Thyroid gland (tissue), 4 donors: ENCODE results near the gene MAGEA11. TPM values are rescaled to one million over a fixed set of nuclear protein-coding genes. Genes with fewer than 3 reads are reported as not detected.

Experiments
- DNase-seq, 2 donors: peaks; one replicate each; pipeline ENCODE4 v3.0.0-alpha.2; 2019
- H3K27ac ChIP-seq, 3 donors: fragments of 200-600 bp; sonication (generic); 1 replicate in 2 of 3; 2 replicates in 1 of 3; pipeline ENCODE4 v1.5.1; 2016 to 2019; ENCODE audit warnings: mild to moderate bottlenecking in 1 of 3, moderate library complexity in 1 of 3
- H3K27me3 ChIP-seq: fragments of 200-600 bp; sonication (generic); one replicate; pipeline ENCODE4 v1.5.1; 2019
- H3K36me3 ChIP-seq, 2 donors: fragments of 200-600 bp; sonication (generic); one replicate each; pipeline ENCODE4 v1.5.1; 2016 to 2019
- H3K4me1 ChIP-seq, 2 donors: fragments of 200-600 bp; sonication (generic); one replicate each; pipeline ENCODE4 v1.5.1; 2017 to 2019
- H3K4me3 ChIP-seq, 3 donors: fragments of 200-600 bp; sonication (generic); replicated peaks in 1 of 3; 1 replicate in 2 of 3; 2 replicates in 1 of 3; pipeline ENCODE4 v1.5.1; 2016; ENCODE audit warnings: mild to moderate bottlenecking in 1 of 3
- H3K9me3 ChIP-seq: fragments of 200-600 bp; sonication (generic); one replicate; pipeline ENCODE4 v1.5.1; 2017
- CTCF ChIP-seq, 6 experiments: fragments of 200-600 bp in 3 of 6; fragments of 450-650 bp in 3 of 6; sonication (generic) in 3 of 6; IDR thresholded peaks; one replicate each; pipeline ENCODE4 v1.5.1; 2016 to 2019; ENCODE audit warnings: antibody characterized with exemption in 6 of 6, mild to moderate bottlenecking in 2 of 6, inconsistent platforms in 1 of 6, moderate library complexity in 1 of 6
- POLR2A ChIP-seq, 2 donors: fragments of 450-650 bp; IDR thresholded peaks; one replicate each; pipeline ENCODE4 v1.6.1; 2017; ENCODE audit warnings: antibody characterized with exemption in 2 of 2, mild to moderate bottlenecking in 2 of 2, moderate library complexity in 1 of 2
- WGBS, 2 donors: methylation state at CpG; one replicate each; pipeline ENCODE4 v1.1.5; 2017; 5-methylcytosine and 5-hydroxymethylcytosine counted together
- intact Hi-C: fragments of 100-400 bp; cut with DNase I; formaldehyde crosslinking; loops from one replicate; pipeline ENCODE4 v1.15.1; 2023
- total RNA-seq, 4 donors: library from RNA; depleted of rRNA; stranded (reverse); fragments of >200 nt; gene quantifications; one replicate each; pipeline ENCODE4 v1.2.3, GENCODE V29; 2016

Gene MAGEA11
- total RNA-seq, 4 donors from 2014 or later = not detected

GRCh38 chrX:149699761-149700160 is 12.1 kb upstream of the MAGEA11 start:
- no peak for TF ChIP-seq POLR2A (IDR thresholded peaks at IDR 0.05)
- TF ChIP-seq CTCF (IDR thresholded peaks at IDR 0.05) = no peak
- Histone ChIP-seq H3K4me3 (no peak overlapping the region), H3K36me3 (no peaks in the 10 kb centered on the region), H3K27me3 (no peaks in the 10 kb centered on the region), H3K4me1 (no peaks in the 10 kb centered on the region), H3K27ac (no peak overlapping the region), H3K9me3 (no peaks in the 10 kb centered on the region)
- DNase-seq = no peak
- 82 to 88% methylated on average over 2 of the region's 2 CpGs for WGBS, 2 donors
- intact Hi-C loops = no loop called here

- no peaks in the 10 kb centered on the region for H3K9me3 ChIP-seq
- H3K4me1 ChIP-seq = no peaks in the 10 kb centered on the region
- no peak for DNase-seq
- no peak for TF ChIP-seq CTCF (IDR thresholded peaks at IDR 0.05)
- no peak for TF ChIP-seq POLR2A (IDR thresholded peaks at IDR 0.05)
- no peak overlapping the region for H3K4me3 ChIP-seq
- 80 to 93% methylated on average over 3 to 5 of the region's 5 CpGs for WGBS, 2 donors
- no peaks in the 10 kb centered on the region for H3K27me3 ChIP-seq
- H3K27ac ChIP-seq = no peak overlapping the region
- intact Hi-C loops = no loop called here
- no peaks in the 10 kb centered on the region for H3K36me3 ChIP-seq
Measured at GRCh38 chrX:149704664-149705063, 7.2 kb upstream of the MAGEA11 start.

GRCh38 chrX:149707147-149707901 is 4.5 kb upstream of the MAGEA11 start:
- DNase-seq = no peak
- Histone ChIP-seq H3K27ac (no peak overlapping the region), H3K4me3 (no peak overlapping the region), H3K27me3 (no peaks in the 10 kb centered on the region), H3K36me3 (no peaks in the 10 kb centered on the region), H3K9me3 (no peaks in the 10 kb centered on the region), H3K4me1 (no peaks in the 10 kb centered on the region)
- no peak for TF ChIP-seq POLR2A (IDR thresholded peaks at IDR 0.05)
- TF ChIP-seq CTCF (IDR thresholded peaks at IDR 0.05) = no peak
- intact Hi-C loops = no loop called here
- 91 to 94% methylated on average over 2 of the region's 2 CpGs for WGBS, 2 donors

GRCh38 chrX:149712831-149713230 is 971 bp downstream of the MAGEA11 start:
- no peak overlapping the region for H3K27ac ChIP-seq
- H3K4me1 ChIP-seq = no peaks in the 10 kb centered on the region
- no peak for DNase-seq
- TF ChIP-seq POLR2A (IDR thresholded peaks at IDR 0.05) = no peak
- no peak for TF ChIP-seq CTCF (IDR thresholded peaks at IDR 0.05)
- no peaks in the 10 kb centered on the region for H3K9me3 ChIP-seq
- no peak overlapping the region for H3K4me3 ChIP-seq
- no peaks in the 10 kb centered on the region for H3K36me3 ChIP-seq
- 100% methylated on average over 1 of the region's 5 CpGs; no CpG with 5 or more reads in 1 of the 2 donors for WGBS, 2 donors
- intact Hi-C loops = no loop called here
- H3K27me3 ChIP-seq = no peaks in the 10 kb centered on the region

GRCh38 chrX:149713279-149714050 is 1.6 kb downstream of the MAGEA11 start:
- H3K4me1 ChIP-seq = no peaks in the 10 kb centered on the region
- no peak overlapping the region for H3K27ac ChIP-seq
- TF ChIP-seq POLR2A (IDR thresholded peaks at IDR 0.05) (no peak), CTCF (IDR thresholded peaks at IDR 0.05) (no peak)
- no peaks in the 10 kb centered on the region for H3K9me3 ChIP-seq
- H3K27me3 ChIP-seq = no peaks in the 10 kb centered on the region
- intact Hi-C loops = no loop called here
- no peaks in the 10 kb centered on the region for H3K36me3 ChIP-seq
- DNase-seq = no peak
- no peak overlapping the region for H3K4me3 ChIP-seq
- 83 to 90% methylated on average over 2 of the region's 5 CpGs for WGBS, 2 donors
